Suppressor macrophage treated with lipopolysaccharide for 1 hour (primary cell): Measurements from ENCODE around the gene ABCG8.

Experiments
- DNase-seq, 3 donors: peaks; one replicate each; pipeline ENCODE4 v3.0.0-alpha.2; 2020 to 2022

The ABCG8 gene

DNA sequence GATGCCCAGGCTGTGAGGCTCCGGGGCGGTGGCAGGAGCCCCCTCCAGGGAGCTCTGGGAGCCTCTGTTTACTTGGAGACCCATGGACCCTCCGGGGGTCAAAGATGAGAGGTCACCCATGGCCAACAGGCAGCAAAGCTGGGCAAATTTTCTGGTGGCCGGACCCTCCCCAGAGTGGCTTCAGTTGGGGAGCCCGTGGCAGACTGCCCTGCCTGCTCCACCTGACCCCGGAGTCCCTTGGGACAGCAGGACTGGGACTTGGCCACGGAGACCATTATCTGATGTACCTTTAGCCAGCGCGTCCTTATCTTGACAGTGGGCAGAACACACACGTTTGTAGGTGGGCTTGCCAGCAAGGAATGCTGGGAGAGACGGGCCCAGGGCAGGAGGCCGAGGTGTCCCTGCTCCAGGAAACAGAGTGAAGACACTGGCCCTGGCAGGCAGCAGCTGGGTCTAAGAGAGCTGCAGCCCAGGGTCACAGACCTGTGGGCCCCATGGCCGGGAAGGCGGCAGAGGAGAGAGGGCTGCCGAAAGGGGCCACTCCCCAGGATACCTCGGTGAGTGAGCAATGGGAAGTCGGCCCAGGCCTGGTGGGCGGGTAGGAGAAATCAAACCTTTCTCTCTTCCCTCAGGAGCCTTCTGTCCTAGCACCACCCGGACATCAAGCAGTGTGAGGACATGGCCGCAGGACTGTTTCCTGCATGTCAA, at the start of gene ABCG8, which contains the start of gene ABCG5:
Gene ABCG8, plus strand, starts transcription at position 412 of the 708 bp plus-strand sequence. Its CDS starts 83 bp downstream, at position 495.
Gene ABCG5, minus strand, starts transcription at position 280 of the 708 bp plus-strand sequence. Its CDS starts 160 bp downstream, at position 120.
- no peak for DNase-seq

- DNase-seq, result no peak
Observed at GRCh38 chr2:43790147-43790546, 48.6 kb upstream of the ABCG8 start.

DNA sequence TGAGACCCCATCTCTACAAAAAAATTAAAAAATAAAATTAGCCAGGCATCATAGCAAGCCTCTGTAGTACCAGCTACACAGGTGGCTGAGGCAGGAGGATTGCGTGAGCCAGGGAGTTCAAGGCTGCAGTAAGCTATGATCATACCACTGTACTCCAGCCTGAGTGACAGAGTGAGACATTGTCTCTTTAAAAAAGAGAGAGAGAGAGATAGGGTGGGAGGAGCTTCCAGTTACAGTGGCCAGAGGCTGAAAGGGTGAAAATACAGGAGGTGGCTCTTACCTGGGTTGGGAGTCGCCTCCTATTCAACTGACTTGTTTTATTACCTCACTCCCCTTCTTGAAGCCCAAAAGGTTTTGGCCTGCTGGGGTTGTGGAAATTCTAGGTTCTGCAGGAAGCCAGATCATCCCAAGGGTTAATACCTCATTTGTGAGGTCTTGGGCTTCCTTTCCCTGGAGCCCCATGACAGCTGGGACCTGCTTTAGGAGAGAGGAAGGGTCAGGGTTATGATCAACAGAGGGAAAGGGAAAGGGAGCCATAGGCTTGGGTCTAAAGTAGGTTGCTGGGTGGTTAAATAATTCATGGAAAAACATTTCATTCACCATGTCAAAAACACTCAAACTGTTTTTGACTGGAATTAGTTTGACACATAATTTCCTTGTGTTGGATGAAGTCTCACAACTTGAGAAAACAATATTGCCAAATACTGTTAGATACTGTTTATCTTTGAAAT, 47.6 kb upstream of the ABCG8 start:
- no peak for DNase-seq

DNA sequence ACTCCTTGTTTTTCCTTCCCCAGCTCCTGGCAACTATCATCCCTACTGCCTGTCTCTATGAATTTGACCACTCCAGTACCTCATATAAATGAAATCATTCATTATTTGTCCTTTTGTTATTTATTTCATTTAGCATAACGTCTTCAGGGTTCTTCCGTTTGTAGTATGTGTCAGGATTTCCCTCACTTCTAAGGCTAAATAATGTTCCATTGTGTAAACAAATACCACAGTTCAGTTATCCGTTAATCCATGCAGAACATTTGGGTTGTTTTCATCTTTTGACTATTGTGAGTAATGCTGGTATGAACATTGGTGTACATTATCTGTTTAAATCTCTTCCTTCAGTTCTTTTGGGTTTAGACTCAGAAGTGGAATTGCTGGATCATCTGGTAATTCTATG, 46.1 kb upstream of the ABCG8 start:
- no peak for DNase-seq

- no peak for DNase-seq
Observed at GRCh38 chr2:43794956-43795355, 43.8 kb upstream of the ABCG8 start.

GRCh38 chr2:43796206-43796605, 42.6 kb upstream of the ABCG8 start:
- DNase-seq, result no peak

GRCh38 chr2:43798300-43798699, 40.5 kb upstream of the ABCG8 start:
- peak in 1 of 3 donors; percentile 18 for DNase-seq

GRCh38 chr2:43800894-43801293, 37.9 kb upstream of the ABCG8 start:
- no peak for DNase-seq

- DNase-seq, result no peak
Observed at GRCh38 chr2:43802135-43802534, 36.6 kb upstream of the ABCG8 start.

GRCh38 chr2:43803113-43803512, 35.7 kb upstream of the ABCG8 start:
- DNase-seq, result no peak

- DNase-seq, result no peak
Observed at GRCh38 chr2:43806719-43807031, 32.1 kb upstream of the ABCG8 start.

GRCh38 chr2:43810452-43810851, 28.3 kb upstream of the ABCG8 start:
- DNase-seq, result no peak

GRCh38 chr2:43810888-43811287, 27.9 kb upstream of the ABCG8 start:
- no peak for DNase-seq

DNA sequence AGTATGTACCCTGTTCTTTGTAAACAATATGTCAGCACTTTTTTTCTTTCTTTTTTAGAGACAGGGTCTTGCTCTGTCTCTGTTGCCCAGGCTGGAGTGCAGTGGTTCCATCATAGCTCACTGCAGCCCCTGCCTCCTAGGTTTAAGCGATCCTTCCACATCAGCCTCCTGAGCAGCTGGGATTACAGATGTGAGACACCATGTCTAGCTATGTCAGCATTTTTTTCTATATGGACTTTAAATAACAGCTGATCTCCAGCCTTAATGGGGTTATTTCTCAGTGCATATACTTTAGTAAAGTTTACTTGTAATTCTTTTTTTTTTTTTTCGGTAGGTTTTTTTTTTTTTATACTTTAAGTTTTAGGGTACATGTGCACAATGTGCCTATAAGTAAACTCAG, 26.8 kb upstream of the ABCG8 start:
- no peak for DNase-seq

DNA sequence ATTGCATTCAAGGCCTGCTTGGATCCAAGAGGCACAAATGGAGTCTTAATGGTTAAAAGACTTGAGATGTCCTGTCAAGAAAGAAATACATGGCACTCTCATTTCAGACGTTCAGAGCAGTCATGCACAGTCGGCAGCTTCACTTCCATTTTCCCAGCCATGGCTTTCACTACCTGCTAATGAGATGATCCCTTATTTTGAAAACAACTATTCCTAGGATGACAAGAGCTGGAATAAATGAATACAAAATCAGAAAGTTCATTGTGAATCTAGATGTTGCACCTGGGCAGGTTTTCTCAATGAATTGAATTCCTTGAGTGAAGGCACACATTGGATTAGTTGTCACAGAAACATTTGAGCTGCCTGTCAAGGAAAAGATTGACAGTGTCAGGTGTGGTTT, 25.8 kb upstream of the ABCG8 start:
- DNase-seq, result no peak

GRCh38 chr2:43814711-43815110, 24.1 kb upstream of the ABCG8 start:
- no peak for DNase-seq

- DNase-seq, result peak; percentile 80 to 87 (median 82)
Observed at GRCh38 chr2:43818761-43819160, 20.0 kb upstream of the ABCG8 start.

- DNase-seq, result no peak
Observed at GRCh38 chr2:43819491-43820163, 19.1 kb upstream of the ABCG8 start.

- DNase-seq, result no peak
Observed at GRCh38 chr2:43822839-43823238, 15.9 kb upstream of the ABCG8 start.

DNA sequence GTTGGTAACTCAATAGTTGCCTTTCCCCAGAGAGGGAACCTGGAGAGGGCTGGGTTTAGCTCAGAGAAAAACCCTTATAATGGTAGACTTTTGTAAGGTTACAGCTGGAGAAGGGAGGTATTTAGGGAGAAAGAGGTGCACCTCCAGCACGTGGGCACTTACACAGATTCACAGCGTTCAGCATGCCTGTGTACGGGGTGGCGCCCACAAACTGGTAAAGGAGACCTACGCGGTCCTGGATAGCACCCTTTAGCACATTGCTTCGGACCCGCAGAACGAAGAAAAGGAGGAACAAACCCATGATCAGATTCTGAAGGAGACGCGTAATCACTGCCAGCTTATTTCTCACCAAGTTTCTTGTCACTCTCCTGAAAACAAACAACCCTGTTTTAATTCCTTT, 15.0 kb upstream of the ABCG8 start:
- DNase-seq, result no peak

DNA sequence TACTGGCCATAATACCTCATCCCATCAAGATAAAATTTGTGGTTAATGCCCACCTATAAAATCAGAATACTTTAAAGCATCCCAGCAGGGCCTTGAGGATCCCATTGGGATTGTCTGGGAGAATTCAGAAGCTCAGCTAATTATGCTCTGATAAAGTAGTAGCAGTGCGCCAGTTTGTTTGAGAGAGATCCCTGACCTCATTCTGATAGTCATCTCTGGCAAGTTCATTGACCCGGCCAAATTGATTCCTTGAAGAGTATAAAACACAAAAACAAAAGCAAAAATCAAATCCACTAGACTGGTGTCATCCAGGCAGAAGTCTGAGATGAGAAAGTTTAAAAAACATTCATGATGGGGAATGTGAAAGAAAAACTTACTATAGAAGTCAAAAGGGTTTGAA, 14.3 kb upstream of the ABCG8 start:
- DNase-seq, result no peak

DNA sequence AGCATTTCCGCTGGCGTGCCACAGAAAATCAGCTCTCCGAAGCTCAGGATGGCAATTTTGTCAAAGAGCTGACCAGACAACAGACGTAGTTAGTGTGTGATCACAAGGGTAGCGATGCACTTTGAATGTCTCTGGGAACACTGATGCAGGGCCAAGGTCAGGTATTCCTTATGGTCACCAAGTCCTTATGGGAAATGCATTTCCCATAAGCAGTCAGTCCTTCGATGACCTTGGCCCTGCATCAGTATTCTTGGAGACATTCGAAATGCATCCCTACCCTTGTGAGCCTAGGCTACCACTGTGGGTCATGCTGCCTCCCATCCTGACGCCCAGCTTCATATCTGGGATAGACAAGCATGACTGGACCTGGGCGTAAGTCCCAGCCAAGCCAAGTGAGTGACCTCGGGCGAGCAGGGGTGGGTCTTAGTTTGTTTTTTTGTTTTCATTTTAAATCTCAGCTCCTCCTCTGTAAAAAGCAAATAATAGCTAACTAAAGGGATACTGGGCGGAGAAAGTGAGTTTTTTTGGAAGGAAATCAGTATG, 13.7 kb upstream of the ABCG8 start:
- no peak for DNase-seq

DNA sequence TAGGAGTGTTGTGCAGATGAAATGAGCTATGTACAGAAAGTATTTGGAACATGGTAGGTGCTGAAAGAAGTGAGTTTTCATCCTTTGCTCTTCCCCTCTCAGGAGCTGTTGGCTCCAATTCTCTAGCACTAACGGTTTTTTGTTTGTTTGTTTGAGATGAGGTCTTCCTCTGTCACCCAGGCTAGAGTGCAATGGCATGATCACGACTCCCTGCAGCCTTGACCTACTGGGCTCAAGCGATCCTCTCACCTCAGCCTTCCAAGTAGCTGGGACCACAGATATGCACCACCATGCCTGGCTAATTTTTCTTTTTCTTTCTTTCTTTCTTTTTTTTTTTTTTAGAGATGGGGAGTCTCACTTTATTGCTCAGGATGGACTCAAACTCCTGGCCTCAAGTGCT, 12.9 kb upstream of the ABCG8 start:
- DNase-seq, result no peak
